SKM-1 treated with dmso at 0.1 percent for 144 hours (cell line): Measurements from ENCODE around the gene ZW10.

Experiments
- DNase-seq: peaks from one replicate; lab custom pipeline; 2025; ENCODE audit not compliant: unreplicated experiment; lab: John Stamatoyannopoulos, UW

ZW10 gene

DNA sequence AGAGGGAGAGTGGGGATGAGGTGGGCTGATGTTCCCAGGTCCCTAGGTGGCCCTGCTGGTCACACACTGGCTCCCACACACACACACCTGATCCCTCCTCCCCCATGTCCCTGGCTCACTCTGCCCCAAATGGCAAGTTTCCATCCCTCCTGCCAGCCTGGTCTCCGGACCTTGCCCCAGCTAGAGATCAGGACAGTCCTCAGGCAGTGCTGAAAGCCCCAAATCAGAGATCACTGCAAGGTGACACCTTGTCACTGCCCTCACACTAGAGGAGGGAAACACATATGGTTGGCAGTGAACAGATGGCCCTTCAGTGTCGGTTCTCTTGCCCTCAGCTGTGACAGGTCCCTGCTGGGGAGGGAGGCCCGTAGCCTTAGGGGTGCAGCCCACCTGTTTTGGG lies 75.0 kb downstream of the ZW10 start:
- no peak for DNase-seq

DNA sequence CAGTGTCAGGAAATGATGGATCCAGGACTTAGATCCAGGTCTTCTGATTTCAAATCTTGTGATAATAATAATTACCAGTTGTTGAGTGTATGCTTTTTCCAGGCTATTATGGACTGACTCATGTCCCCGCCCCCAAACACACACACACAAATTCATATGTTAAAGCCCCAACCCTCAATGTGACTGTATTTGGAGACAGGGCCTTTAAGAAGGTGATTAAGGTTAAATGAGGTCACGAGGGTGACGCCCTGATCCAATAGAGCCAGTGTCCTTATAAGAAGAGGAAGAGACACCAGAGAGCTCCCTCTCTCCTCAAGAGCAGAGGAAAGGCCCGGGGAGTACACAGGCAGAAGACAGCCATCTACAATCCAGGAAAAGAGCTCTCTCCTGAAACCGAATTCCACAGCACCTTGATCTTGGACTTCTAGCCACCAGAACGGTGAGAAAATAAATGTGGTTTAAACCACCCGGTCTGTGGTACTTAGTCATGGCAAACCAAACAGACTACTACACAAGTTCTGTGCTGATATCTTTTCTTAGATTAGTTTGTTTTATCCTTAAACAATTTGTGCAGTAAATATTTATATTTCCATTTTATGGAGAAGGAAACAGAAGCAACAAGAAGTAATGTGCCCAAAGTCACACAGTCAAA lies 75.6 kb downstream of the ZW10 start:
- DNase-seq = no peak

GRCh38 chr11:113697111-113697510 lies 76.4 kb downstream of the ZW10 start:
- no peak for DNase-seq

GRCh38 chr11:113695207-113695606 lies 78.3 kb downstream of the ZW10 start:
- DNase-seq = no peak

DNA sequence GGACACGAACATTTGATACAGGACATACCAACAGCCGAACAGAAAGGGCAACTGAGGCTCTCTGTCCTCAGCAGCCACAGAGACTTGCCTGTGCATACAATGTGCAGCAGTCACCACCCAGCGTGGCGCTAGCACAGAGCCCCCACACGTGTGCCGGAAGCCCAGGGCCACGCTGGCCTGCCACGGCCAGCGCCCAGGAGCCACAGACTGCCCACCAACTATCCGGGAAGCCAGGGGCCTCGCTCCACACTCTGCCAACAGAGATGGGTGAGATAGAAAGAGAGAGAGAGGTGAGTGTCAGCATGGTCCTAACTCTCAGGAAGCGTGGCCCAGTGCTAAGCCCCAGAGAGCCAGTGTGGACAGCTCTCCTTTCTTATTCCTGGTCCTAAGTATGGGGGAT lies 79.1 kb downstream of the ZW10 start:
- no peak for DNase-seq

DNA sequence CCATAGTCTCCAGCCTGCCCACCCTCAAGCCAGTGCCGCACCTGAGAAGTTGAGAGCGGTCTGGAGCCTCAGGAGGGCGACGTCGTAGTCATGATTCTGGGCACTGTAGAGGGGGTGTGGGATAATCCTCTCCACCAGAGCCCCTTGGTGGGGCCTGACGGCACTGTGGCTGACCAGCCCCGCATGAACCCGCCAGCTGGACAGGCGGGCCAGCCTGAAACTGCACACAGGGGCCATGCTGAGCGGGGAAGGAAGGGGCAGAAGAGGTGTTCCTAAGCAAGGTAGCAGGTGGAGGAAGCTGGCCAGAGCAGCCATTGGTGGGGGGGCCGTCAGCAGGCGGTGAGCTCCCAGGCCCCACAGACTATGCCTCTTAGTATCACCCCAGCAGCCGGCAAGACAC lies 80.5 kb downstream of the ZW10 start:
- DNase-seq = no peak

DNA sequence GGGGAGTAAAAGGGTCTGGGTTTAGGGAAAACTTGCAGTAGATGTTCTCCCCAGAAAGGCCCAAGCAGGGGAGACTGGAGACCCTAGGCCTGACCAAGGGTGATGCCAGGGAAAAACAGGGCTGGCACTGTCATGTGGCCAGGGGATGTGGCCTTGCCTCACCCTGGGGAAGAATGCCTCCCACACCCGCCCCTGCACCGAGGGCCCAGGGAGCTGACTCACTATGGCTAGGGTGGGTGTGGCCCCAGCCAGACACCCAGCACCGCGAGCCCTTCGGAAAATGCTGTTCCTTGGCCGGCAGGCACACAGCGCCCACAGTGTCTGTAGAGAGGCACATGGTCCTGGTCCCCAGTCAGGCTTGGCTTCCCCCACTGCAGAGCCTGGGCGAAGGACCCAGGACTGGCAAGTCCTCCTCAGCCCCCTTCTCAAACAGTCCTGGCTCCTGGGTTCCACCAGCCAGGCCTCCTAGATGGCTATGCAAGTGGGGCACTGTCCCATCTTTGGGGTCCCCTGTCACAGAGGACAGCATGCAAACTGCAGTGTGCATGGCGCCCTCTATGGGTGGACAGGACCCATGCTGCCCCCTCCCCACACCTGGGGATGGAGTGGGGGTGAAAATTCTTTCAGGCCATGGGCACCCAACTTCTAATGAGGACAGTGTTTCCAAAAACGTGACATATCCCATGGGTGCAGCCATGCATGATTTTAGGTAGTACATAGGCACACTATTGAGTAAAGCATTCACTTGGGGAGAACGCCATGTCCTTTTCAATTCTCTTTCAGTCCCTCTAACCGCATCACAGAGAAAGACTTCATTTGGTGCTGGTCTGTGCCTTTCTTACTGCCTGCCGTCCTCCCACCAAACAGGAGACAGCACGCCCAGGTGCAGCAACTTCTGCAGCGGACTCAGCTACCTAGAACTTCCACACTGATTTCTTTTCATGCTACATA lies 82.6 kb downstream of the ZW10 start:
- DNase-seq = no peak

GRCh38 chr11:113689768-113690618 lies 83.5 kb downstream of the ZW10 start:
- no peak for DNase-seq

DNA sequence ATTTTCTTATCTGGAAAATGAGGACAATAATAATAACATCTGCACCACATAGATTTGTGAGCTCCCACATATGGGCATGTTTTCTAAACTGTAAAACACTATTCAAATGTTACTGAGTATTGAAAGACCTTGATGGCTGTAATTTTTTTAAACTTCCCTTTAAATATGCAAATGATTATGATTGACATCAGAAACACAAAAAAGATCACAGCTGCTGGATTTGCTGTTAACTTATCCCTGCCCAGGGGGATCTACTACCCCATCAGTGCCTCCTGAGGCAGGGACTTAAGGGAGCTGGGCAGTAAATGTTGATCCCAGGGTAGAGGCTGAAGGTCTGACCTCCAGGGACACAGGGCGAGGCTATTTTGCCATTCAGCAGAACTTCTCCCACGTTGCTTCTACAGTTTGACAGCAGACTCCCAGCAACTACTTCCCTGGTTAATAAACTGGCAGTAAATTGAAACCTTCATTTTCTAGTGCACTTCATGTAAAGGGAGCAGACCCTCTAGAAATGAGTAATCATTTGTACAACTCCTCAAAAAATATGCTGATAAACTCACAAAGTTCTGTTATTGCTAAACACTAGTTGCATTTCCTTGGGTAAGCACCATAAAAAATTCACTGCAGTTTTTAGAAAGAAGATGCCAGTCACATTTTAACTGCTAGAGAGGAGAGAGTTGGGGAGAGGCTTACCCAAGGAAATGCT lies 87.7 kb downstream of the ZW10 start:
- no peak for DNase-seq

GRCh38 chr11:113684496-113684895 lies 89.0 kb downstream of the ZW10 start:
- no peak for DNase-seq

- DNase-seq = no peak
Measured at GRCh38 chr11:113683481-113684046, 89.9 kb downstream of the ZW10 start.
